ENCODE results near the gene ABCC9.
"Not testable (repeated sequence)": the region's sequence is repeated elsewhere in the genome, so short reads cannot be mapped to it uniquely, and the experiment has no call there.

The ABCC9 gene

DNA sequence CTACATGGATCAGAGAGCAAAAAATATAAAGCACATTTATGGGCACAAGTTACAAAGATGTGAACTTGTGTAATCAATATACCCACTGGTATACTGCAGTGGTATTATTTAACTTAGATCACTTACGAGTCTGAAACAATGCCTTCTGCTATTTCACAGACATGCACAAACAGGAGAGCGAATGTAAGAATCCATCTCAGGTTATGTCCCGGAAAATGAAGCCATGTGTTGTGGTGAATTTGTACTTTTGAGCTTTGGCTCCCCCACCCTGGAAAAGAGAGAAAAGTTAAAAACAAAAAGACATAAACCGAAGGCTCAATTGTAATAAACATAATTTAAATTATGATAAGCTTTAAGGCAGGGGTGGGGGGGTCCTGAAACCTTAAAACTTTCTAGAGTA is 7.6 kb downstream of the ABCC9 start:
- no peak for DNase-seq (ENCODE audit: low spot score)

DNA sequence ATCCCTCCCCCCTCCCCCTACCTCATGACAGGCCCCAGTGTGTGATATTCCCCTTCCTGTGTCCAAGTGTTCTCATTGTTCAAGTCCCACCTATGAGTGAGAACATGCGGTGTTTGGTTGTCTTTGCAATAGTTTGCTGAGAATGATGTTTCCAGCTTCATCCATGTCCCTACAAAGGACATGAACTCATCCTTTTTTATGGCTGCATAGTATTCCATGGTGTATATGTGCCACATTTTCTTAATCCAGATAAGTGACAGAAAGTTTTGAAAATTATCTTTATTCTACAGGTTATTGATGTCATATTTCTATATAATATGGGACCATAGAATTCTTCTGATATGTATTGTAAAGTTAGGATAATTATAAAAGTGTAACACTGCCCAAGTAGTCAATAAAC is 11.3 kb downstream of the ABCC9 start:
- DNase-seq (ENCODE audit: low spot score), result not testable (repeated sequence)

DNA sequence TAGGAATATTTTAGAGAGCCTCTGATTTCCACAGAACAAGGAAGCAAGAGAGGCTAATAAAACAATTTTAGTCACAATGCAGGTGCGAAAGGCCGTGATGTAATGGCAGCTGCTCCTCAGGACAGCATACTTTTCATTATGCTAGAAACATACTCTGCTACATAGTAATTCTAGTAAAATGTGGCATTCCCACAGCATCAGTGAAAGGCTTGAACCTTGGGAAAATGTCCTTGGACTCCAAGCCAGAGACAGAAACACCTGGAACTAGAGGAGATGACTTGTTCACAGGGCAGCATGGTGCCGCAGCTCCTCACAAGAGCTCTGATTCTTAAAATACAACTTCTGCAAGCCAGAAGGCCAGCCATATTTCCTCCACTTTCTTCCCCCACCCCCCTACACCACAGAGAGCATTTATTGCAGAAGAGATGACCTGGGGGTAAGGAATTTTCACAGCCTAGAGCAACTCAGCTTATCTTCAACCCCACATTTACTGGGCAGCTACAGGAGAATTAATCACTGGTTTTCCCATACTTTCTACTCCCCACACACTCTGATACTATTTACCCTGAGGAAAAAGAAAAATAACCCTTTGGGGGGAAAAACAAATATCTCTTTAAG is 15.8 kb downstream of the ABCC9 start:
- no peak for DNase-seq (ENCODE audit: low spot score)

DNA sequence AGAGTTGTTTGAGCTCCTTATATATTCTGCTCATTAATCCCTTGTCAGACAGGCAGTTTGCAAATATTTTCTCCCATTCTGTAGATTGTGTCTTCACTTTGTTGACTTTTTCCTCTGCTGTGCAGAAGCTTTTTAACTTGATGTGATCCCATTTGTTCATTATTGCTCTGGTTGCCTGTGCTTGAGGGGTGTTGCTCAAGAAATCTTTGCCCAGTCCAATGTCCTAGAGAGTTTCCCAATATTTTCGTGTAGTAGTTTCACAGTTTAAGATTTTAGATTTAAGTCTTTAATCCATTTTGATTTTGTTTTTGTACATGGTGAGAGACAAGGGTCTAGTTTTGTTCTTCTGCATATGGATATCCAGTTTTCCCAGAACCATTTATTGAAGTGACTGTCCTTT is 19.8 kb downstream of the ABCC9 start:
- DNase-seq (ENCODE audit: low spot score), result no peak

DNA sequence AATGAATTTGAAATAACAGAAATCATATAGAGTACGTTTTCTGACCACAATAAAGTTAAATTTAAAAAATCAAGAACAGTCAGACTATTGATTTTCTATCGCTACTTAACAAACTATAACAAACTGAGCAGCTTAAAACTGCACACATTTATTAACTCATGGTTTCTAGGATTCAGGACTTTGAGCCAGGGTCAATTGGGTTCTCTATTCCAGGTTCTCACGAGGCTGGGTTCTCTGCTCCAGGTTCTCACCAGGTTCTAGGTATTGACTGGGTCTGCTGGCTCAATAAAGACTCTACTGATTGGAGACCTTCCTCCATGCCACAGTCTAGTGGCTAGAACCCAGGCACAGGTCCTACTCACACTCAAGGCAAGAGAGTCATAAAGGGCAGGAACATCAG is 22.8 kb downstream of the ABCC9 start:
- DNase-seq (ENCODE audit: low spot score), result no peak

DNA sequence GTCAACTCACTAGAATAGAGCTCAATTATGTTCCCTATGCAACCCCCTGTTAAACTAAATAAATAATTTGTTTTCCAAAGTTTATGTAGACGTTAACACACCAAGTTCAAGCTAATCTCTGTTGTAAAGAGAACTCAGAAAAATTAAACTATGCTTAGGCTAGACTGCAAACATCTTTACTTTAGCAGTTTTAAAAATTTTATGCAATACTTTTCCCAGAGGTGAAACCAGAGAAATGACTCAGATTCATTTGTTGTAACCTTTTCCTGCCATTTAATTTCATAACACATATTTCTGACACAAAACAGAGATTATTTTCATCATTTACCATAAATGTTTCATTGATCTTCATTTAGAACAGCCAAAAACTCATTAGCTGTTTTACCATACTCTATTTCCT is 27.4 kb downstream of the ABCC9 start:
- no peak for DNase-seq (ENCODE audit: low spot score)

DNA sequence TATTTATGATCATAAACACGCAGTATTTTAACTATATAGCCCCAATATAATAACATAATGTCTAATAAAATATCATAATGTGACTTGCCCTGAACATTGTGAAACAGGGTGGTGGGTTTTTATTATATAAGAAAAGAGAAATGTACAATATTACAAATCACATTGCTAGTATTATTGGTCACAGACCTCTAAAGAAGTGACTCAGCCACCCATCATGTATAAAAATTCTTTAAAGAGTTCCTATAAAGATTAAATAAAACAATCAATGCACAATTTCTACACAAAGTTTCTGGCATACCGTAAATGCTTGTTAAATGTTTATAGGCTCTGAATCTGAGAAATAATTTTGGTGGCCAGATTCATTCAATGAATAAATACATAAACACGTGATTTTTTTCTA is 28.9 kb downstream of the ABCC9 start:
- no peak for DNase-seq (ENCODE audit: low spot score)

DNA sequence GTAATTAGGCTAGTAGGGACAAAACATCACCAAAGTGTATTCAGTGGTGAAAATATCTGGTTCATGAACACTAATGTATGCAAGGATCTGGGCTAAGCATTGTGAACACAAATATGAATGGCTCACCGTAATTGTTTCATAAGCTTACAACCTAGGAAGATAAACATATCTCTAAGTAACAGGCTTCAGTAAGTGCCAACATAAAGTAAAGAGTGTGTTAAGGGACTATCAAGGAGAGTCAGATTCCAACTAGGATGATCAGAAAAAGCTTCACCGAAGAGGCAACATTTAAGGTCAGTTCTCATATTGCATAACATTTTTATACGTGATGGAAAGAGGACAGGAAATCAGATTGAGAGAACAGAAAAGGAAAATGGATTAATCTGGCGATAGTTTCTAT is 29.4 kb downstream of the ABCC9 start:
- DNase-seq (ENCODE audit: low spot score), result no peak

DNA sequence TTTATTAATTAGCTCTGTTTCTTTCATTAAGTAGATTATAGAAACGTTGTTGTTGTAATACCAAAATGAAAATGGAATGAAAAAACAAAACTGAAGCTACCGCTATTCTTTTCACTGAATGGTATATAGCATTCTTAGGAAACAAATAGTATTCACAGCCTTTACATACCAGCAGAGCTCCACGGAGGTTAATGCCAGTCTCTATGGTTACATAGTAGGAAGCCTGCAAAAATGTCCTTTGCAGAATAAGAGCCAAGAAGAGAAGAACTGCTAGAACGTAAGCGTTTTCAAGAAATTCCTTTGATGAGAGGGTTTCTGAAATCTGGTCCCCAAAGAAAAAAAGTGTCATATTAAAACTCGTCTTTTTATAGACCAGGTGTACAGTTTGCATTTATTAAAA is 30.6 kb downstream of the ABCC9 start:
- DNase-seq (ENCODE audit: low spot score), result no peak

DNA sequence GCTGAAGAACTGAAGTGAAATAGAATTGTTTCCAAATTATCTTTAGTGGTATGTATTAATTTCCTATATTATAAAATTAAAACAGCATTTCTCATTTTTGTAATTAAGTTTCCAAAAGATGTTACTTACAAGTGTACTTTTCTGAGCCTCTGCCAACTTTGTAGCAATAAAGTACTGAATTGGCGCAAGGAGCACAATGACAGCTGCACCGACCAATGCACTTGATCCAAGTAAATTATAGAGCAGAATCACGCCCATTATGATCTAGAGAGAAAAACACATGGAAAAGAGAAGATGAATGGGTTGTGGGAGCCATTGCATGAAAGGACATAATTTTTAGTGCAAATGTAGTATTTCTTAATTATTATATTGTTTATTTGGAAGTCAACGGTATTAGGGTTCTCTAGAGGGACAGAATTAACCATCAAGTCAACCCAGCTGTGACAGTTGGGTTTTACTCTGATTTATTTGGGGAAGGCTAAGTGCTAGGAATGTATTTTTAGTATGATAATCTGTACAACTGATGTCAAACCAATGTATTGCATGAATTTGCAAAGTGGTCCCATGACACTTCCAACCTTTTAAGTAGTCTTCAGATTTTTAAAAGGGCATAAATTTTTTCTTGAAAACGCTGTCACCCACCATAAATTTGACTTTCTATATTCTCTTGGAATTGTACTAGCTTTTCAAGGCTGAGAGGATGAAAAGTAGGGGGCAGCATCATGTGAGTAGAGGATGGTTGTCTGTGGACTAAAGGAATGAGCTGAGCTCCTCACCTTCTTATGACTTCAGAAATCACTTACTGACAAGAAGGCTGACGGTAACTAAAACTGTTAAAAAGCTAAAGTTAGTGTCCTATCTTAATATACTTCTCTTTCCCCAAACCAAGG is 33.0 kb downstream of the ABCC9 start:
- DNase-seq (ENCODE audit: low spot score), result no peak

DNA sequence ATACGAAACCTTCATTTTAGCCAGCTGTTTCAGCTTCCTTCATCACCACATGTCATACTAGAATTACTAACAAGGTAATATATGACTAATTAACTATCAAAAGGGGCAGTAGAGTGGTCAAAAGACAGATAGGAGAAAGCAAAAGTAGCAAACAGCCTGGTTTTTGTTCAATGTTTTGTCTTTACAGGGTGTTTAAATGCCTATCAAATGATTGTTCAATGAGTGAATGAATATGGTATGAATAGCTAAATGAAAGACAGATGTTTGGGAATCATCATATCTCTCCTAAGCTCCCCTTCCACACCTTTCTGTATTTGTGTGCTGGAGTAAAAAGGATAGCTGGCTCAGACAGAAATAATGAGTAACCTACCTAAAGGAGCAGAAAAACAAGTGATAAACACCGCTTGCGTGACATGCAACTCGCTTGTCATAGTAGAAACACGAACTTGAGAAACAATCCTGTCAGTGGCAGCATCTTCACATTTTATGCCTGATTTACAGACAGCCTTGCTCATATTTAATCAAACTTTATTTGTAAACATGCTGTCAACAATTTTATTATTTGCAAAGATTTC is 34.2 kb downstream of the ABCC9 start:
- peak; percentile 37 for DNase-seq (ENCODE audit: low spot score)

DNA sequence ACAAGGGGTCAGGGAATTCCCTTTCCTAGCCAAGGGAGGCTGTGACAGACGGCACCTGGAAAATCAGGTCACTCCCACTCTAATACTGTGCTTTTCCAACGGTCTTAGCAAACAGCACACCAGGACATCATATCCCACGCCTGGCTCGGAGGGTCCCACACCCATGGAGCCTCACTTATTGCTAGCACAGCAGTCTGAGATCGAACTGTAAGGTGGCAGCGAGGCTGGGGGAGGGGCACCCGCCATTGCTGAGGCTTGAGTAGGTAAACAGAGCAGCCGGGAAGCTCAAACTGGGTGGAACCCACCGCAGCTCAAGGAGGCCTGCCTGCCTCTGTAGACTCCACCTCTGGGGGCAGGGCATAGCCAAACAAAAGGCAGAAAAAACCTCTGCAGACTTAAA is 41.7 kb downstream of the ABCC9 start:
- not testable (repeated sequence) for DNase-seq (ENCODE audit: low spot score)

DNA sequence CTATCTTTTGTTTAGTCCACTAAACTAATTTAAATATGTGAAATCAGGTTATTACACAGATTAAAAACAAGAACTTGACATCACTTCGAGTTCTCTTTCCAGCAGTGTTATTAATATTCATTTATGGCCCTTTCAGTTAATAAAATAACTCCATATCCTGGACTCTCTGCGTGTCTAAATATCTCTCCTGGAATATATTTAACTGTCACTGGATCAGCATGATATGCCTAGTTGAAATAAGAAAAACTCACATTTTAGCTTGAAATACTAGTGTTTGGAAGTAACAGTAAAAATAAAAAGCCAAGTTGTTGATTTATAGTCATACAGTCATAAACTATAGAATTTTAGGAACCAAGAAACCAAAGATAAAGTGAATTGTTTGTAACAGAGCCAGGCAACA is 45.6 kb downstream of the ABCC9 start:
- no peak for DNase-seq (ENCODE audit: low spot score)

DNA sequence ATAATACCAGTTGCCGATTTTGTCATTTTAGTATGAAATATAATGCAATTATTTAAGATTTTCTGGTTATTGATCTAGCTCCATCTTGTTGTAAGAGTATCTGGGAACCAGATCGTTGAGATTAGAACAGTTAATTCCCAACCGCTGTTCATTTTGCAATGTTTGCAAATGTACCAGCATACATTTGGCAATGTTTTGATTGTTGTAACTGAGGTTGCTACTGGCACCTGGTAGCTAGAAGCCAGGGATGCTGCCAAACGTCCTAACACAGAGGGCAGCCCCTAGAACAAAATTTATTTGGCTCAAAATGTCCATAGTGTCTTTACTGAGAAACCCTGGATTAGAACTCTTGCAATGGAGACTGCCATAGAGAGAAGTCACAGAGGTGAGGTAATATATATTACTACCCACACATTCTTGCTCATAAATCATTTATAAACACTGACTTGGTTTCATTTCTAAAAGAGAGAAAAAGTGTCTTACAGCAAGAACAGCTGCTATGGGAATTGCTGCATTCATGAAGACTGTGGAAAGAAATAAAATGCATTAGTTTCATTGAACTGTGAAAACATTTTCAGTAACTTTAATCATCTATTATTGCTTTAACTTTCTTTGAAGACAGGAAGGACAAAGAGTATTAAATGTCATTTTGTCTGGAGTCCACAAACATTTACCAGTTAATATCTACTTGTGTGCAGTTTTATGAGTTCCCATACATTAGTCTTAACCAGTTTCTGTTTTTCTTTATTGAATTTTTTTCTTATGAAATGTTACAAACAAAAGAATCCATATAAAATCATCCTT is 46.2 kb downstream of the ABCC9 start:
- no peak for DNase-seq (ENCODE audit: low spot score)

DNA sequence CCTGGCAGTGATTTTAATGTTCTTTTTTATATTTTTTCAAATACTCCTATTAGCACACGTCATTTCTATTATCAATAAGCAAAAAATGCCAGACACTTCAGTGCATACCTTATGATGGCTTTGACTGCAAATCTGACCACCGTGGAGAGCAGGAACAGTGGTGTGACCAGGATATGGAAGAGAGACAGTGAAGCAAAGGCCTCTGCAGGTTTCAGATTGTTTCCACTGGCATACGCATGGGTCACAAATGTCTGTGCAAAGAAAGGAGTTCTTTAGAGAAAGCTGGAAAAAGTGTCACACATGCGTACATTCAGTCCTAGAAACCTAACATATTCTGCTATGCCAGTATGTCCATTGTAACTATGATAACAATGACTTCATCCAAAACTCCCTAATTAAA is 47.3 kb downstream of the ABCC9 start:
- DNase-seq (ENCODE audit: low spot score), result no peak

DNA sequence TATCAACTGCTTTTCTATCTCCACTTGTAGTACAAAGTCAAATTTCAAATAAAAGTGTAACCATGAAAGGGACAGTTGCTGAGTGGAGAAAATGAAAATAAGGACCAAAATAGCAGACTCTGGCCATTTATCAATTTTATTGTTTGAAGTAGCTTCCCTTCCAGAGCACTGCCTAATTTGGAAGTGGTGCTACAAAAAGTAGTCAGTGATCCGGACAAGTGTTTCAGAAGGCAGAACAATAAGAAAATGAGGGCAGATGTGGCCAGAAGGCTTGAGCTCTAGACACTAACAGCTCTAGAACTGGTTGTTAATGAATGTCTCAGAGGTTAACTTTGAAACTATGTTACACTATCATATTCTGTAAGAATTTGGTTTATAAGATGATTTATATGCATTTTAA is 48.9 kb downstream of the ABCC9 start:
- no peak for DNase-seq (ENCODE audit: low spot score)

DNA sequence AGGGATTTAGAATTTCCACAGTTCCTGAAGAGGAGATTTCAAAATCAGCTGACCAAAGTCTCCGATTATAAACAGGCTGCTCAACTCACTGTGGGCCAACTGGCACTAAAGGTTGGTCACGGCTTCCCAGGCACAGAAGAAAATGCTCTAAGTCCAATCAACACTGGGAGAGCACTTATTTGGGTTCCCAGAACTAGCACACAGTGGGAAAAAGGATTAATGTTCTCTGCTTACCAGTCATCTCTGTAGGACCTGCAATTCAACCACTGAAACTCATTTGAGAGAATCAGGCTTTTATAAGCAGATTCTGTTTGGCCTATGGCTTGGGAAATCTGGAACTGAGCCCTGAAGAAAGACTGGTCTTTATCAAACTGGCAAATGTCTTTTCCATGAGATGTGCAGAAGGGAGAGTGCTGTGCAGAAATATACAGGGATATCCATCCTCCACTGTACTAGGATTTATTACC is 49.4 kb downstream of the ABCC9 start:
- no peak for DNase-seq (ENCODE audit: low spot score)

DNA sequence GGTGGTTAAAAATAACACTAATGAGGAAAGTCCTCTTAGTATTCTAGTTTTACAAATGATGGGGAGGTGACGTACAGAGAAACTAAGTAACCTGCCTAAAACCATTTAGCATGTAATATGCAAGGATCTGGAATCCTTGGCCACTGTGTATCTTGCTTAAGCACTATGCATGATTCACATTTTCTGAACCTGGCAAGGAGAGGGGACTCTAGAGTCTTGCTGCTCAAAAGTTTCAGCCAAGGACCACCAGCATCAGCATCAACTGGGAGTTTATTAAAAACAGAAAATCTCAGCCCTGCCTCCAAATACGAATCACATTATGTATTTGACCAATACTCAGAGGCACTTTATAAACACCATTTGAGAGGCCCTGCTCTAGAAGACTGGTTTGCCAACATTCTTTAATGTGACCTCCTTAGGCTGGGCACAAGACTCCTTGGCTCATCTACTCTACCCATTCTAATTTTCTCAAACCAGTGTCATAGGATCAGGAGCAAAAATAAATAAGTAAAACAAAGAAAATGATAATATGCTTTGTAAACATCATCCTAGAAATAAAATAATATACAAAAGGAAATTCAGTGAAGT is 52.9 kb downstream of the ABCC9 start:
- DNase-seq (ENCODE audit: low spot score), result no peak

DNA sequence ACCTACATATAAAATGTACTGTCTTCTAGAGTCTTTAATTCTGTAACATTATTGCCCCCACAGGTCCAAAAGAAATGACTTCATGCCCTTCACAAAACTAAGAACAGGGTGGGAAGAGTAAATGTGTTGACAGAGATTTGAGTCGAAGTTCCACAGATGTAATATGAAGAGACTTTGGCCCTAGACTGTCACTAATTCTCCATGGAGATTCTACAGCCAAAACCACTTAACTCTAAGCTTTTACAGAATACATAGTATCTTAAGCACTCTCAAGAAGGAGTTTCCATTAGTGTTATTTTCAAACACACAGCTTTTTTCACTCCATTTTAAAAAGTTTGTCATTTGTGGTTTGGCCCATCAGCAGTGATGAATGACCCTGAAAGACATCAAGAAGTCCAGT is 56.3 kb downstream of the ABCC9 start:
- DNase-seq (ENCODE audit: low spot score), result no peak

DNA sequence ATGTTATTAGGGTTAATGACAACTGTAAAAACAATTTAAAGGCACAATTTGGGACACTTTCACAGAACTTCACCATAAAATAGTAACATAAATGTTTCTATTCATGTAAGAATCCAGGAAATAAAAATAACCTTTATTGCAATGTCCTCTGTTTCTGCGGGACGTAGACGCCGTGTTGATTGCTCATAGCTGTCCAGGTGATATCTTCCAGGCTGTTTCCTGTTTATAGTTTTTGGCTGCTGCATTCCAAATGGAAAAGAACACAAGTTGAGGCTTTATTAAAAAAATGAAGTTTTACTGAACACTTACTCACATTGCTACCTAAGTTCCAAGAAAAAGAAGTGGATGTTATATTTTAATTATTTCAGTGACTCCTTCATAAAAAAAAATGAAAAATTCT is 58.6 kb downstream of the ABCC9 start:
- DNase-seq (ENCODE audit: low spot score), result no peak

DNA sequence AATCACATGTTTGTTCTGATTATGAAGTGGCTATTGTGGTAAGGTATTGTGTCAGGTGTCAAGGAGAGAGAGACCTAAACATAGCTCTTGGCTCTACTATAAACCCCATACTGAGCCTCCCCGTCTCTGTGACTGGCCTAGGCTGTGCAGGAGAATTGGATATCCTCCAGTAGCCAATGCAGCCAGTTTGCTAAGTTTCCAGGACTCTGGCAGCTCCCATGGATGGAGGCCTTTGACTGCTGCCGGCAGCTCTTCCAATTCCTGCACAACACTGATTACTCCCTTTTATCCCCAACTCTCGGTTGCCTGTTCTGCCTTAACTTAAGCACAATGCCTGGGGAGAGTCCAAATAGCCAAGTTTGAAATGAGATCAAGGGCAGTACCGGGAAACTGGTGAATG is 59.3 kb downstream of the ABCC9 start:
- DNase-seq (ENCODE audit: low spot score), result no peak

DNA sequence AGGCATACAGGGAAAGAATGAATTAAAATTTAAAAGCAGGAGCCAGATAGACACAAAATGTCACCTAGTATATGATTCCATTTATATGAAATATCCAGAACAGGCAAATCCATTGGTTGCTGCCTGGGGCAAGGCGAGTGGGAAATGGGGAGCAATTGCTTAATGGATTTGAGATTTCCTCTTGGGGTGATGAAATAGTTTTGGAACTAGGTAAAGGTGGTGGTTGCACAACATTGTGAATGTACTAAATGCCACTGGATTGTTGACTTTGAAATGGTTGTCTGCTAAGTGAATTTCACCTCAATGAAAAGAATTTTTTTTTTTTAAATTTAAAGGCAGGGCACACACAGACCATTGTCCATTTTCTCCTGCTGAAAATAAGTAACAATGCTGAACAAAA is 61.9 kb downstream of the ABCC9 start:
- DNase-seq (ENCODE audit: low spot score), result no peak

Data from AG20443 (cell line).